Inflammatory macrophage treated with lipopolysaccharide for 1 hour (primary cell): Measurements from ENCODE around the gene DNAJC7.

Source experiments
- DNase-seq, 2 donors: peaks; one replicate each; pipeline ENCODE4 v3.0.0-alpha.2; 2020 to 2022

The DNAJC7 gene, protein sequence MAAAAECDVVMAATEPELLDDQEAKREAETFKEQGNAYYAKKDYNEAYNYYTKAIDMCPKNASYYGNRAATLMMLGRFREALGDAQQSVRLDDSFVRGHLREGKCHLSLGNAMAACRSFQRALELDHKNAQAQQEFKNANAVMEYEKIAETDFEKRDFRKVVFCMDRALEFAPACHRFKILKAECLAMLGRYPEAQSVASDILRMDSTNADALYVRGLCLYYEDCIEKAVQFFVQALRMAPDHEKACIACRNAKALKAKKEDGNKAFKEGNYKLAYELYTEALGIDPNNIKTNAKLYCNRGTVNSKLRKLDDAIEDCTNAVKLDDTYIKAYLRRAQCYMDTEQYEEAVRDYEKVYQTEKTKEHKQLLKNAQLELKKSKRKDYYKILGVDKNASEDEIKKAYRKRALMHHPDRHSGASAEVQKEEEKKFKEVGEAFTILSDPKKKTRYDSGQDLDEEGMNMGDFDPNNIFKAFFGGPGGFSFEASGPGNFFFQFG

DNA sequence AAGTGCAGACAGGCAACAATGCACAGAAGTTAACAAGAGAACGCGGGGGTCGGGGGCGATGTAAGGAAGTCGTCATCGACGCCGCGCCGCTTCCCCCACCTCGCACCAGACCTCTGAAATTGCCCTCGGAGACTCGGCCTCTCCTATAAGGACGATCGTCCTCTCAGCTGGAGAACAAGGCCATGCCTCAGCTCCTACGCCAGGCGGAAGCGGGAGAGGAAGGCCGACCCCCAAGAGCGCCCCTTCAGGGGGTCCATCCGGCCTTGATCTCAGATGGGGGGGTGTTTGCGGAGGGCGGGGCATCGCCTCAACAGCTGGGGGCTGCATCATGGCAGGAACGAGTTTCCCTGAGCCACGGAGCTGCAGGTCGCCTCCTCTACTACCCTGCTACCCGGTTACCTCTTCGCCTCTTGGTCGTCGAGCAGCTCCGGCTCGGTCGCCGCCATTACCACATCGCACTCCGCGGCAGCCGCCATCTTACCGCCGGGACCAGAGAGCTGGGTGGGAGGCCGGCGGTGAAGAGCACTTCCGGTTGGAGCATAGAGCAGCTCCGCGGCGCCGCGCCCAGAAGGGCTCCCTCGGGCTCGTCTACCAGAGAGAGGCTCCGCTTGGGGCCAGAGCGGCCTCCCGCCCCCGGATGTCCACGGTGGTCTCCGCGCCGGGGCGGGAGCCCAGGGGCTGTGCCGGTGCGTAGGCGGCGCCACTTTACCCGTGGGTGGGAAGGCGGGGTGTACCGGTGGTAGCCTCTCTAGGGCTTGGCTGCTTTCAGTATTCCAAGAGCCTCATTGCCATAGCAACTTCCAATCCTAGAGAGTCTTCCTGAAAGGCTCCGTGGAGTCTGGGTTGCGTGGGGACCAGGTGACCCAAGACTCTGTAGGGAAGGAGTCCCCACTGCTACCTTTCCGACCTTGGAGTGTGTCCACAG lies at the start of gene DNAJC7:
TSS of gene DNAJC7 (minus strand) at position 499 of the 925 bp plus-strand sequence. CDS start at position 476, 23 bp downstream.
- peak; percentile 83 to 88 for DNase-seq

DNA sequence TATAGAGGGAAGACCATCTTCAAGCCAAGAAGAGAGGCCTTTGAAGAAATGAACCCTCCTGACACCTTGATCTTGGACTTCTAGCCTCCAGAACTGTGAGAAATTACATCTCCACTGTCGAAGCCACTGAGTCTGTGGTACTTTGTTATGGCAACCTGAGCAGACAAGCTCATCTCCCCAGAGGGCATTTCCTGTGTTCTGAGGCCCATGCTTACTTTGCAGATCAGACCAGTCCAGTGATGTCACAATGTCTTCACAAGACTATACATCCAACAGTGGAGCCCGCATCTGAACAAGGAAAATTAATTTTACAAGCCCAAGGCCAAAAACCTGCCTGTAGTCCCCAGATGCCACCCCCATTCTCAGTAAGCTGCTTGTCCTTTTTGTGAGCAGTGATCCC lies 48.0 kb upstream of the DNAJC7 start:
- no peak for DNase-seq

DNA sequence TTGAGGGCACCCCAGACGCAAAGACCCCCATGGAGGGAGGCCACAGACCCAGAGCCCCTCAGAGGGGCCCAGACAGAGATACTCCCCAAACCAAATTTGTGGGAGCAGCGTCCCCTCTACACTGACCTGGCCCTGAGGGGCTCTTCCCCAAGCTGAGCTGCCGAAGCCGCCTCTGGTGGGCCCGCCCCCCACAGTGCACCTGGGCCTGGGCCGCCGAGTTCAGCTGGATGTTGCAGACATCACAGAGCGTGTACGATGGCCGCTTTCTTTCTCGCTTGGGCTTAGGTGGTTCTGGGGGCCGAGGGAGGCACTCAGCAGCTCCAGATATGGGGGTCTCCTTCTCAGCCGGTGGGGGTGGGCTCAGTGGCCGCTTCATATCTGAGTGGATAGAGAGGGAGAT lies 45.4 kb upstream of the DNAJC7 start:
- DNase-seq: no peak

DNA sequence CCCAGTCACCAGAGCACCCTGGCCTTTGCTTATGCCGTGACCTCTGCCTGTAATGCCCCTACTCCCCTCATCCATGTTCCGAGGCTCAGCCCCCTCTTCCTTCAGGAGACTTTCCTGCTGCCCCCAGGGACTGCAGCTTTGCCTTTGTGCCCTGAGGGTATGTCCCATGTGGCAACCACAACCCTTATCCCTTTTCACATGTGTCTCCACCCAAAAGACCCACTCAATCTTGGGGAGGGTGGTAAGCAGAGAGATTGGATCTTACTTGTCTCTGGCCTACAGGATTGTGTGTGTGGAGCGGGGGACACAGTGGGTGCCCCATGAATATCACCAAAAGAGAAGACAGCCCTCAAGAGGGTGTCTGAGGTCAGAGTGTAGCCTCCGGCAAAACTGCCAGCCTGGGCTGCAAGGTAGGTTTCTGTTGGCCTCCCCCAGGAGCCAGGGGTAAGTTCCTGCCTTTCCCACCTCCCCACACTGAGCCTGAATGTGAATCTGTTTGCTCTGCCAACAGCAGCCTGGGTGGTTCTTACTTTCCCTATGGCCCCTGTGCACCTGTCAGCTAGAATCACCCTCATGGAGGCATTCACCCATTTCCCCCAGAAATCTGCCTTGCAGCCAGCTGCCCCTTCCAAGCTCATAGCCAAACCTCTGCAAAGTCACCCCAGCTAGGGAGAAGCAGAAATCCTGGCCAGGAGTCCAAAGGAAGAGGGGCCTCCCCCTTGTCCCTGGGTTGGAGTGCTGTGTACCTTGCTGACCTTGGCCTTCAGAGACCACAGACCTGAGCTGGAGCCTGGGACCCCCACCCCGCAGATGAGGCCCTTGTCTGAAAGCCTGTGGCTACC lies 44.6 kb upstream of the DNAJC7 start:
- no peak for DNase-seq

DNA sequence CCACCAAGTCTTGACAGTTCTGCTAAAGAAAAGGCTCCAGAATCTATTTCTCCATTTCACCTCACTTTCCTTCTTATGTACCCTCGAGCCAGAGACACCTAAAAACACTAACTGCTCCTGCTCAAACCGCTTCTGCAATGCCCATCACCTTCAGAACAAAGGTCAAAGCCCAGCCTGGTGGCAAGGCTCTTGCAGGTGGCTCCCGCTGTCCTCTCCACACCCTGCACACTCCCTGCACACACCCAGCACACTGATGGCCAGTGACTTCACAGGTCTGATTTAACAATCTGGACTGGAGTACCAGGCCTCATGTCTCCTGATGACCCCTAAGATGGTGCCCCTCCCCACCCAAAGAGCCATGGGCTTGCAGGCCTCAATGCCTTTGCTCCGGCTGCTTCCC lies 43.0 kb upstream of the DNAJC7 start:
- DNase-seq: no peak

DNA sequence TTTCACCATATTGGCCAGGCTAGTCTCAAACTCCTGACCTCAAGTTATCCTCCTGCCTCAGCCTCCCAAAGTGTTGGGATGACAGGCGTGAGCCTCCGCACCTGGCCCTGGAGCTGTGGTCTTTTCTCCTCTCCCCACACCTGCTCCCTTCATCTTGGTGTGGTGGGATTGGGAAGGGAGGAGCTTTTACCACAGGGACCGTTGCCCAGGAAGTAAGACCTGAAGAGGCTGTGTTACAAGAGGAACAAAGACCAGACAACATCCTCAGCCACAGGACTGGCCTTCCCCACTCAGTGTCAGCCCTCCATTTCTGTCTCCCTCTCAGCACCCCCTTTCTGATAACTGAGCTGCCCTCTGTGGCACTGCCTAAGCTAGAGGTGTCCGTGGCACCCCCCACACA lies 42.6 kb upstream of the DNAJC7 start:
- no peak for DNase-seq

DNA sequence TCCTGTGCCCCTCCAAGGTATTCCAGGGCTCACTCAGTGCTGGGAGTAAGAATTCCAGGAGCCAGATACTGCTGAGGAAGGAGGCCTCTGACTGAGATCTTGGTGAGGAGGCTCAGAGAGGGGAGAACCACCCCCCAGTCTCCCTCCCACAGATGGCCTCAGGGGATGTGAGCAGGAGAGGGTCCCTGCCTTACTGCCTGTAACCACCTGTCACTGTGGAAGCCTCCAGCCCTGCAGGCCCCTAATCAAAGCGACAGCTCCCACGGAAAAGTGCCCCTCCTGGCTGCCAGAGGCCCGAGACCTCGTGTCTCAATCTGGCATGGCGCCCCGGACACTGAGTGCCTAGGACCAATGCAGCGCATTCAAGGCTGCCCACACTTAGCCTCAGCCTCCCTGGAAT lies 40.8 kb upstream of the DNAJC7 start:
- DNase-seq: no peak

DNA sequence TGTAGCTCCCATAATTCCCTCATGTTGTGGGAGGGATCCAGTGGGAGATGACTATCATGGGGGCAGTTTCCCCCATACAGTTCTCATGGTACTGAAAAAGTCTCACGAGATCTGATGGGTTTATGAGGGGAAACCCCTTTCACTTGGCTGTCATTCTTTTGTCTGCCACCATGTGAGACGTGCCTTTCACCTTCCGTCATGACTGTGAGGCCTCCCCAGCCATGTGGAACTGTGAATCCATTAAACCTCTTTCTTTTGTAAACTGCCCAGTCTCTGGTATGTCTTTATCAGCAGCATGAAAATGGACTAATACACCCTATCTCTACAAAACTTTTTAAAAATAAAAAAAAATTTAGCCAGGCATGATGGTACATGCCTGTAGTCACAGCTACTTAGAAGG lies 39.4 kb upstream of the DNAJC7 start:
- no peak for DNase-seq

DNA sequence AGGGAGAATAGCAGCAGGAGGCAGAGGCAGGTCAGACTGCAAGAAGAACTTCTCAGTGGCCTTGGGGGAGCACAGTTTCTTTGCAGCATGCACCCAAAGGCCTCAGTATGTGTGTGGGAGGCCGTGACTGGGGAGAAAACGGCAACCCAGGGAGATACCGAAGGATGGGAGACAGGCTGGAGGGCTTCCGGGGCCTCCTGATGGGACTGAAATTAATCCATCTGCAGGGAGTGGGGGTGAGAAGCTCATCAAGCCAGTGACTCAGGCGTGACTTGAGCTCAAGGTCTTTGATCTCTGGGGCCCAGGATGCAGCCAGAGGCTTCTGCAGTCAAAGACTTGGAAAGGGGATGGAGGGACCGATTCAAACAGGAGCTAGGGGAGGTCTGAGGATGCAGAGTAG lies 38.3 kb upstream of the DNAJC7 start:
- DNase-seq: no peak

DNA sequence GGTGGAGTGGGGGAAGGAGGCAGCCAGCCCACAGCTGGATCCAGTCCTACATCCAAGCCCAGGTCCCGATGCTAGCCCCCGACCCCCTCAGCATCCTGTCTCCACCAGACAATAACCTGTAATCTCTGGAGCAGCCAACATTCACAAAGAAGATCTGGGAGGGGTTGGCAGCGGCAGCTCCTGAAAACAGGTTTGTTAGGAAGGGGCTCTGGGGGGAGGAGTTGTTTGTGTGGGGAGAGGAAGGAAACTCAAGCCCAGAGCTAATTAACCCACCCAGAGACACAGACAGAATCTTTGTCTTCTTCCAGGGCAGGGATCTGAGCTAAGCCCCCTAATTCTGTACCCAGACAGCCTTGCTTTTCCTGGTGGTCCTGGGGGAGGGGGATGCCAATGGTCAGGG lies 37.8 kb upstream of the DNAJC7 start:
- no peak for DNase-seq

DNA sequence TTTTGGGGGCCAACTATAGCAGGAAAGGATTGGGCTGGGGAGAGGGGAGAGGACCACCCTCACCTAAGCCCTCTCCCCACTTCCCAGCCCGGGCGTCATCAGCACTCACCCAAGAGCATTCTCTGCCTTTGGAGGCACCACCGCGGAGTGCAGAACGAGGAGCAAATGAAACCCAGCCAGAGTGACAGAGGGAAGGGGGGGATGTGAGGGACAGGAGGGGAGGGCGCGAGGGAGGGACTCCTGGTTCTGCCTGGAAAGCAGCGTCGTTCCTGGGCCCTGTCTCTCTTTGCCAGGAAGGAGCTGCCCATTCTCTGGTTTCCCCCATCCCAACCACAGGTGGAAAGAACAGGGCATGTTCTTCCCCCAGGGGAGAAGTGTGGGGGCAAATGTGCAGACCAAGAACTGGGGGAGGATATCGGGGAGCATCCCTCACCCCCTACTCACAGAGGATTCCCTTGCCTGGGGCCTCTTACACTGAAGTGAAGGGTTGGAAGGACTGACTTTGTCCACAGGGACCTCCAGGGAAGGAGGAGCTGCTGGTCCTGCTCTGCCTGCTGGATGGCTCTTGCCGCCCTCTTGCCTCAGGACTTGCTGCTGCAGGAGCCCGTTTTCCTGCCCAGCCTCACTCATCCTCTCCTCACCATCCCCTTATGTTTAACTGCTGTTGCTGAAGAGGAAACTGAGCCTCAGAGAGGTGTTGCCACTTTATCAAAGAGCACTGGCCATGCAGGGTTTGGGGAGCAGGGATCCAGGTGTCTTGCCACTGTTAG lies 36.7 kb upstream of the DNAJC7 start:
- DNase-seq: no peak

DNA sequence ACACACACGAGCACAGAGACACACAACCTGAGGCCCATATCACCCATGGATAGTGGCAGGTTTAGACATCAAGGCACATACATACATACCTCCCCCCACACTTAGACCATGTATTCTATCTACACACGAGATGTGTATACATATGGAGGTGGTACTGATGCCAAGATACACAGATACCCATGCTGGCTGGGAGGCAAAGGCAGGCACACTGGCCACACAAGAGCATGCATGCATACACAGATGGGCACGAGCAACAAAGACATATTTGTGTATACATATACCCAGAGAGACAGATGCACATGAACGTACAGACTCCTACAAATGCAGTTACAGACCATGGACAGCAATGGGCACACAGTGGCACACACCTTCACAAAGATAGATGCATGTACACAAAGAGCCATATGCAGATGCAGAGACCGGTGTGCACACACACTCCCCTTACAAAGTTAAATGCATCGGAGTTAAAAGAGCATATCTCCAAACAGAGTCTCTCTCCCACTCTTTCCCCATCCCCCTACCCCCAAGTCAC lies 35.2 kb upstream of the DNAJC7 start:
- no peak for DNase-seq

DNA sequence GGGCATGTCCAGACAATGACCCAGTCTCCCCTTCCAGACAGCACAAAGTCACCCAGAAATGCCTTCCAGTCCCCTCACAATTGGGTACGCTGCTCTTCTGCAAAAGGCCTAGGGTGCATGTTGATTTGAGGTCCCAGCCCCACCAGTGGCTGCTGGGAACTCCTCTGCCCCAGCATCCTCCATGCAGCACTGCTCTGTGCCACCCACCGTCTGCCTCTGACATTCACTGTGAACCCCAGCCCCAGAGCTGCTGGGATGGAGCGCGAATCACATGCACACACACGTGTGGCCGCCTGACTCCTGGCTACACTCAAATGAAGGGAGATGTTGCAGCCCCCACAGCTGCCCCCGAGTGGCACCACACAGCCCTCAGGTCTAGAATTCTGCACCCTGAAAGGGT lies 34.4 kb upstream of the DNAJC7 start:
- no peak for DNase-seq

DNA sequence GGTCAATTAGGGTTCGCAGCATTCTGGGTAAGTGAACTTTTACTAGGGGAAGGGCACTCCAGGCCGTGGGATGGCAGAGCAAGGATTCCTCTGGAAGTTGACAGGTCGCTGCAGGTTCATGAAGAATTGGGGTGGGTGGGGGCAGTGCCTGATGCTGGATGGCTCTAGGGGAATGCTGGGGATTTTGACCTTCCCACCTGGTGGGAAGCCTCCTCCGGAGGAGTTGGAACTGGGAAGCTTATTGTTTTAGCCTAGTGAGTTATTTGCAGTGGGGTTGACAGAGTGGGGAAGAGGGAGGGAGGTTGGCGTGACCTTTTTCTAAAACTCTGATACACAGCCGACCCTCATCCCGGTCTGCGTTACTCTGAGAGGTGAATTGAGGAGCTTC lies 33.8 kb upstream of the DNAJC7 start:
- no peak for DNase-seq

DNA sequence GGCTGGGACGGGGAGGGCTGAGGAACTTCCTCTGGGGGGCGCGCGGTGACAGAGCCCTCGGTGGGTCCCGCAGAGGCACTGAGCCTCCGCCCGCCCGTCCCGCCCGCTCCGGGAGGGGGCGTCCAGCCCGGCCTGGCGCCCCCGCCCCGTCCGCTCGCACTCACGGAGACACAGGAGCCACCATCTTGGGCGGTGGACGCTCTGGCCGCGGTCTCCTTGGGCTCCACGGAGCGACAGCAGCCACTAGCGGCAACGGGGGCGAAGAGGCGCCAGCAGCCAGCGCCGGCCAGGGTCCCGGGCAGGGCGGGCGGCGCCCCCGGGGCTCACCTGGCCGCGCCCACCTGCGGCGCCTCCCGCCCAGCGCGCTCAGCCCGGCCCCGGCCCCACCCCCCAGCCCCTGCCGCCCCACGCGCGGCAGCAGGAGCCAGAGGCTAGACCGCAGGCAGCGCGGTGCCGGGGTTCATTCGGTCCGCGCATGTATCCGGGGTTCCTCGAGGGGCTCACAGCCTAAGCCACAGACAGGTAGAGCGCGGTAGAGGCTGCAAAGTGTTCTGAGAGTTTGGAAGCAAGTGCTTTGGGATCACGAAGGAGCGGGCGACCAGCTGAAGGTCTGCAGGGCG lies 33.3 kb upstream of the DNAJC7 start, which contains the start of gene C17orf113:
TSS of gene C17orf113 (minus strand) at position 209 of the 620 bp plus-strand sequence. CDS start 7,225 bp downstream, outside the sequence.
- DNase-seq: peak; percentile 23 to 47

DNA sequence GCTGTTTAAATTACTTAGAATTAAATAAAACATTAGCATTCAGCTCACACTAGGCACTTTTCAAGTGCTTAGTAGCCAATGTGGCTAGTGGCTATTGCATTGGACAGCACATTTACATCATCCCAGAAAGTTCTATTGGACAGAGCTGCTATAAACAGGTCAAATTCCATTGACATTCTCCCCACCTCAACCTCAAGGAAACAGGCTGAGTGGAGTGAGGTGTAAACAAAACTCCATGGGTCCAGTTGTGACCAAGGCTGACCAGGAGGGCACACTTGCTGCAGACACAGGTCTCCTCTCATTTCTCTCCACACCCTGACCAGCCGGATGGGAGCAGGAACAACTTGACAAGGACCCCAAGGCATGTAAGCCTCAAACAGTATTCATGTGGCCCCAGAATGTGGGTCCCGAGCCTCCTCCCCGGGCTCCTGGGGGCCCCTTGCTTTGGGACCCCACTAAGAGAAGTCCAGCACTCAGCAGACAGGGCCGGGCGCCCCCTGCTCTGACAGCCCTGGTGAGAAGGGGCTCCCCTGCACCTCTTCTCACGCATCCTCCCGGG lies 32.7 kb upstream of the DNAJC7 start:
- DNase-seq: no peak

DNA sequence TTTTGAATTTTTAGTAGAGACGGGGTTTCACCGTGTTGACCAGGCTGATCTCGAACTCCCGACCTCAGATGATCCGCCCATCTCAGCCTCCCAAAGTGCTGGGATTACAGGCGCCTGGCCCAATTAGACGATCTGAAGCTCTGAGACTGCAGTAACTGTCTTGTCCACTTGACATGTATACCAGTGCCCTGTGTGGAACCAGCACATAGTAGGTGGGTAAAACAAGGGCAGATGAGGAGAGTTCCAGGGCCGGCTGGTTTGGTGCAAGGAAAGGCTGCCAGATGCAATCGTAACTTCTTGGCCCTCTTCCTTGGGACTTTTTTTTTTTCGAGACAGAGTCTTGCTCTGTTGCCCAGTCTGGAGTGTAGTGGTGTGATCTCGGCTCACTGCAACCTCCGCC lies 30.1 kb upstream of the DNAJC7 start:
- no peak for DNase-seq

DNA sequence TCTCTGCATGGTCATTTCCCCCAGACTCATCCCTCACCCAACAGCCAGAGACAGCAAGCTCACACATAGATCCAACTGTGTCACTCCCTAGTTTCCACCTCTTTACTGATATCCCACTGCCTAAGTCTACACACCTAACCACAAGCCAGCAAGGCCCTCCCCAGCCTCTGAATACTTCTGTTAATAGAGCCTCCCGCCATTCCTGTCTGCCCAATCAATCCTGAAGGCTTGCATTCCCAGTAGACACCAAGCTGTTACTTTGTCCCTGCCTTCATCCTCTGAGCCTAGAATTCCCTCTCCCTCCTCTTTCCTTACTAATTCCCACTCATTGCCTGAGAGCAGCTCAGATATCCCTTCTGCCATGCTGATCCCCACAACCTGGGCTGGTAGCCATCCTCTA lies 28.5 kb upstream of the DNAJC7 start:
- DNase-seq: no peak

DNA sequence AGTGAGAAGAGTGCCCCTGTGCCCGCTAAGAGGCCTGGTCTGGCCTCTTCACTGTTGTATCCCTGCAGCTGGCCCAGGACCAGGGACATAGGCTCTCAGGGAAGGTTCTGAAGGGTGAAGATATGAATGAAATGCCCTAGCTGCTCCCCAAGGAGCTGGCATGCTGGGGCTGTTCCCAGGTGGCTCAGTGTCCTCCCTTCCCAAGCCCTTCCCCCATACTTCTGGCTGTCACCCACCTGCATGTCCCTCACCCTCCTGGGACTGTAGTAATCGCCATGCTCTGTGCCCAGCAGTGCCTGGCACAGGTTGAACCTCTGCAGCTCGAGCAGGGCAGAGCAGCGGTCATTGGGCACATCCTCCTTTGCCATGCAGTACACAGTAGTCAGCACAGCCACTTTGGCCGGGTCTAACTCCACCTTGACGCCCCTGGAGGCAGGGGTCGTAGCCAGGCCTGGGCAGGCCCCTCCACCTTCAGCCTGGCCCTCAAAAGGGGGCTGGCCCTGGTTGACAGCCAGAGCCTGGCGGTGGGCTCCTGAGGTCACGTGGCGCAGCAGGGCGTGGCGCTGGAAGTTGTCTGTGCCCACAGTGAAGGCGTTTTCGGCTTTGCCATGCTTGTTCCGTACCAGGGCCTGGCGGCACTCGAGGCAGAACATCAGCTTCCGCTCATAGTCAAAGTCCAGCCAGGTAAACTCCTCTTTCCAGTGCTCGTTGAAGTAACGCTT lies 25.5 kb upstream of the DNAJC7 start:
- DNase-seq: no peak

DNA sequence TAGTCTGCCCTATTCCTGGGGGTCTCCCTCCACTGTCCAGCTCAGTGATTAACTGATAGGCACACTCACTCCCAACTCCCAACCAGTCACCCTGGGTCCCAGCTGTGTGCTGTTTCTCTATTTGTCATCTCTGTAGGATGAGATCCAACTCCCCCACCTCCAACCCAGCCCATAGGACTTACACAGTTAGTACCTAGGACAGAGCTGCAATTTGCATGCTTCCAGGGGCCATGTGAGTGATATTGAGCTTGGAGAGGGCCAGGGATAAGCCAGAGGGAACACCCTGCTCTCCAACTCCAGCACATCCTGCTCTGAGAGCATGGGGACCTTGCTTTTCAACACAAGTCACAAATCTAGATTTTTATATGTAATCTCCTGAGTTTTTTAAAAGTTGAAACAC lies 24.4 kb upstream of the DNAJC7 start:
- DNase-seq: no peak
